ENCODE results near the gene RNASET2. TPM values are rescaled to one million over a fixed set of nuclear protein-coding genes. Genes with fewer than 3 reads are reported as not detected.

The RNASET2 gene
- total and polyA plus RNA-seq, 2 of the 13 experiments (the other 11 are each of a cell fraction or from before 2014, with no cell fraction given) = 44.6 to 597 TPM

DNA sequence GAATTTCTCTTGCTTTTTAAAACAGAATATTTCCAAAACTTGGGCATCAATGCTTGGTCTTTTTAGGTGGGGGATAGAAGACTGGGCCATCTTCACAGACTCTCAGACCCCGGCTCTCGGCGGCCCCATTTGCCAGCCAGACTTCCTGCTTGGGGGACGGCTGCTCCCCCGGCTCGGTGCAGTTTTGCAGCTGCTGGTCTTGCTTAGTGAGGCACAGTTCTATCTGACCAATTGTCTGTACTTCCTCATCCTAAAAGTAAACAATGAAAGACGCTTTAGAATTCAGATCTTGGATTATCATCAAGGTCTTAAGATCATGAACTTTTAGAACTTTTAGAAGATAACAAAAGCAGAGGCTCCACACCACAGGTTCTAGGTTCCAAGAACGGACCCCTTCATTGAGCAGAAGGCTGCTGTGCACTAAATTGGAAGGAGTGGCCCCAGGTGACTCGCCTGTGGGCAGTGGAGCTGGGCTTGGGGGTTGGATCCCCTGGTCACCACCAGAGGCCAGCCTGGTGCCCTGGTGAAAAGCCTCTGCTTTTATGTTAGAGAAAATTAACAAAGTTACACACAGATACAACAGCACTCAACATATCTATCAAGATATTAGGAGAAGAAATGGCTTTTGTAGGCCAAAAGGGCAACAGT, 26.7 kb downstream of the RNASET2 start:
- Histone ChIP-seq H3K27me3 (ENCODE audit: control insufficient read depth in 1 of 2, insufficient read depth in 2 of 2, low read length in 2 of 2) (no peaks in the 10 kb centered on the region), H3K9ac (ENCODE audit: insufficient read depth, low read depth, low read length) (no peak overlapping the region), H3K27ac (ENCODE audit: extremely low read length, insufficient read depth, low read length) (no peak overlapping the region), H3K4me1 (ENCODE audit: insufficient read depth, low read length) (no peaks in the 10 kb centered on the region), H3K4me3 (replicated peaks in 1 of 3; ENCODE audit: insufficient read depth in 1 of 3, low read depth in 2 of 3, low read length in 3 of 3) (no peak overlapping the region), H2AFZ (ENCODE audit: low read length) (no peak overlapping the region), H3K36me3 (replicated peaks in 1 of 2; ENCODE audit: control insufficient read depth in 1 of 2, insufficient read depth in 2 of 2, low read length in 2 of 2) (peaks cover 53 to 80% of the 10 kb centered on the region in 2 experiments), H3K79me2 (ENCODE audit: insufficient read depth, low read length) (peaks cover 6% of the 10 kb centered on the region), H4K20me1 (ENCODE audit: insufficient read depth, low read length) (peaks cover 65% of the 10 kb centered on the region), H3K9me3 (ENCODE audit: low read length) (no peaks in the 10 kb centered on the region), H3K4me2 (ENCODE audit: low read depth, low read length) (no peak overlapping the region)
- intact Hi-C loops (cut with micrococcal nuclease; ENCODE audit: unreplicated experiment) (no loop called here), in situ Hi-C loops (cut with HindIII; ENCODE audit: extremely low pct_ligation_motif_present, low pct_unique_long_range_greater_than_20kb) (no loop called here)
- FAIRE-seq = no peak
- TF ChIP-seq LCORL (IDR thresholded peaks at IDR 0.05) = no peak
- no peak for TF ChIP-seq LCORL (CRISPR knock-in tag; IDR thresholded peaks at IDR 0.05)
- TF ChIP-seq ZNF441 (CRISPR knock-in tag; IDR thresholded peaks at IDR 0.05; ENCODE audit: borderline replicate concordance) = no peak
- no peak for TF ChIP-seq ATF4 (CRISPR knock-in tag; IDR thresholded peaks at IDR 0.05)
- no peak for TF ChIP-seq ATF2 (CRISPR knock-in tag; IDR thresholded peaks at IDR 0.05)
- no peak for TF ChIP-seq GMEB2 (CRISPR knock-in tag; IDR thresholded peaks at IDR 0.05; ENCODE audit: low read depth)
- TF ChIP-seq ZZZ3 (CRISPR knock-in tag; IDR thresholded peaks at IDR 0.05; ENCODE audit: borderline replicate concordance) = no peak
- no peak for TF ChIP-seq NR1H2 (CRISPR knock-in tag; IDR thresholded peaks at IDR 0.05; ENCODE audit: borderline replicate concordance, low read depth)
- no peak for TF ChIP-seq GFI1 (CRISPR knock-in tag; IDR thresholded peaks at IDR 0.05; ENCODE audit: borderline replicate concordance)
- no peak for TF ChIP-seq ZNF264 (CRISPR knock-in tag; IDR thresholded peaks at IDR 0.05)
- no peak for TF ChIP-seq DNMT3B (CRISPR knock-in tag; conservative IDR thresholded peaks at IDR 0.05)
- TF ChIP-seq ZNF549 (CRISPR knock-in tag; IDR thresholded peaks at IDR 0.05) = no peak
- no peak for TF ChIP-seq ZNF788 (CRISPR knock-in tag; IDR thresholded peaks at IDR 0.05; ENCODE audit: borderline replicate concordance)
- no peak for TF ChIP-seq ZBTB37 (CRISPR knock-in tag; IDR thresholded peaks at IDR 0.05)
- no peak for TF ChIP-seq ZFX (CRISPR knock-in tag; IDR thresholded peaks at IDR 0.05; ENCODE audit: low read depth)
- TF ChIP-seq SSRP1 (CRISPR knock-in tag; IDR thresholded peaks at IDR 0.05) = no peak
- no peak for TF ChIP-seq ATF7-NPFF (CRISPR knock-in tag; IDR thresholded peaks at IDR 0.05; ENCODE audit: low read depth)
- TF ChIP-seq, protein P1, sequence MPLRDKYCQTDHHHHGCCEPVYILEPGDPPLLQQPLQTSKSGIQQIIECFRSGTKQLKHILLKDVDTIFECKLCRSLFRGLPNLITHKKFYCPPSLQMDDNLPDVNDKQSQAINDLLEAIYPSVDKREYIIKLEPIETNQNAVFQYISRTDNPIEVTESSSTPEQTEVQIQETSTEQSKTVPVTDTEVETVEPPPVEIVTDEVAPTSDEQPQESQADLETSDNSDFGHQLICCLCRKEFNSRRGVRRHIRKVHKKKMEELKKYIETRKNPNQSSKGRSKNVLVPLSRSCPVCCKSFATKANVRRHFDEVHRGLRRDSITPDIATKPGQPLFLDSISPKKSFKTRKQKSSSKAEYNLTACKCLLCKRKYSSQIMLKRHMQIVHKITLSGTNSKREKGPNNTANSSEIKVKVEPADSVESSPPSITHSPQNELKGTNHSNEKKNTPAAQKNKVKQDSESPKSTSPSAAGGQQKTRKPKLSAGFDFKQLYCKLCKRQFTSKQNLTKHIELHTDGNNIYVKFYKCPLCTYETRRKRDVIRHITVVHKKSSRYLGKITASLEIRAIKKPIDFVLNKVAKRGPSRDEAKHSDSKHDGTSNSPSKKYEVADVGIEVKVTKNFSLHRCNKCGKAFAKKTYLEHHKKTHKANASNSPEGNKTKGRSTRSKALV (CRISPR knock-in tag; IDR thresholded peaks at IDR 0.05) = no peak
- POLR2A ChIA-PET = no interaction called here
- DNase-seq (ENCODE audit: low spot score) = no peak
- ATAC-seq = peak; percentile 17; the same call in 1 of the 3 replicates
- BruUV-seq (replicated peaks) = no TSS peak
- CTCF ChIA-PET (ENCODE audit: low intra/inter-chr PET ratio, low total read pairs) = no interaction called here
- WGBS (ENCODE audit: low lambda C conversion rate) = 95% methylated on average over 9 of the region's 9 CpGs

Data from HepG2 (cell line).